GM06990 (cell line): Measurements from ENCODE around the gene PAPPA.

Experiments
- DNase-seq: peaks from one replicate; pipeline ENCODE4 v3.0.0-alpha.2; 2011; ENCODE audit not compliant: insufficient read length; ENCODE audit errors: extremely low read depth
- H3K27me3 ChIP-seq: replicated peaks from 2 replicates; pipeline ENCODE4 v1.6.0; 2011; ENCODE audit warnings: low read length; ENCODE audit not compliant: control insufficient read depth, insufficient read depth
- H3K36me3 ChIP-seq: 2 replicates; pipeline ENCODE4 v1.5.1; 2011; ENCODE audit warnings: low read length; ENCODE audit not compliant: control insufficient read depth, insufficient read depth
- H3K4me3 ChIP-seq: replicated peaks from 2 replicates; pipeline ENCODE4 v1.5.1; 2011; ENCODE audit warnings: low read depth, mild to moderate bottlenecking, control low read depth, low read length
- CTCF ChIP-seq: IDR thresholded peaks from 2 replicates; pipeline ENCODE4 v1.5.1; 2011; ENCODE audit warnings: low read length, control low read depth, mild to moderate bottlenecking, inconsistent platforms; ENCODE audit not compliant: insufficient read depth, poor library complexity, severe bottlenecking

The PAPPA gene

GRCh38 chr9:116344416-116344815 lies 190.8 kb downstream of the PAPPA start:
- no peak for TF ChIP-seq CTCF
- Histone ChIP-seq H3K36me3 (no peaks in the 10 kb centered on the region), H3K4me3 (no peak overlapping the region), H3K27me3 (peaks cover 1% of the 10 kb centered on the region)
- DNase-seq = no peak

DNA sequence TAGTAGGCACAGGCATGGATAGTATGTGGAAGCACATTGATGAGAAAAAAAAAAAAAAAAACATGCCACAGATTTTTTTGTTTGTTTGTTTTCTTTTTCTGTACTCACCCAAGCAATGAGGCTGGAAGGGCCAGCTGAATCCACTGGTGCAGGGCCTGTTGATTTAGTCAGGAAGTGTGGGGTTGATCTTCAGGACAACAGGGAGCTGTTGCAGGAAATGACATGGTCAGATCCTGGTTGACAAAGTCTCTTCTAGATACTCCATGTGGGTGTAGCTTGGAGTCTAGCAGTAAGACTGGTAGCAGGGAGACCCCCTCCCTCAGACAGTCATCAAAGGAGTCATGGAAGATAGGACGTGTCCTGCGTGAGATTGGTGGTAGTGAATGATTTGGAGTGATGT lies 191.8 kb downstream of the PAPPA start:
- no peak for DNase-seq
- no peaks in the 10 kb centered on the region for H3K36me3 ChIP-seq
- H3K27me3 ChIP-seq = peaks cover 1% of the 10 kb centered on the region
- no peak overlapping the region for H3K4me3 ChIP-seq
- TF ChIP-seq CTCF = no peak

GRCh38 chr9:116345817-116346216 lies 192.2 kb downstream of the PAPPA start:
- no peak for TF ChIP-seq CTCF

DNA sequence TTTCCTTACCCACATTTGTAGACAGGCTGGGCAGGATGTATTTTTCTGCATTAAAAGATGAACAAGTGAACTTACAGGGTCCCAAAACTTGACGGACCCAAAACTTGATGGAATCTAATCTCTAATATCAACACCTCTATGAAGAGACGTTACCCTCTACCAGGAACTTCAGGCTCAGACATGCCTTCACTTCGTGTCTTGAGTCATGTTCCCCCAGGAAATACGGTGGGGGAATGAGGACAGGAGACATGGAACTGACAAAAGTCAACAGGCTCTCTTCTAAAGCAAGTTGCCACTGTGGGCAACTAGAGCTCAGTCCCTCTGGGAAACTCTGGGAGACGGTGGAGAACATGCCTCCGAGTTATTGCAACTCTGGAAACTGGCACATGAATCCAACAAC lies 196.1 kb downstream of the PAPPA start:
- no peaks in the 10 kb centered on the region for H3K36me3 ChIP-seq

More at GRCh38 chr9:116345817-116346216, 192.2 kb downstream of the PAPPA start:
- DNase-seq = no peak
- no peak overlapping the region for H3K4me3 ChIP-seq
- no peaks in the 10 kb centered on the region for H3K36me3 ChIP-seq
- H3K27me3 ChIP-seq = peaks cover 1% of the 10 kb centered on the region

GRCh38 chr9:116350213-116350612 lies 196.6 kb downstream of the PAPPA start:
- no peak overlapping the region for H3K4me3 ChIP-seq
- no peak for DNase-seq
- no peak for TF ChIP-seq CTCF
- H3K36me3 ChIP-seq = no peaks in the 10 kb centered on the region
- peaks cover 1% of the 10 kb centered on the region; the same call in 1 of the 2 replicates for H3K27me3 ChIP-seq

More for the DNA sequence above, 196.1 kb downstream of the PAPPA start:
- no peak for DNase-seq
- Histone ChIP-seq H3K27me3 (peaks cover 1% of the 10 kb centered on the region; the same call in 1 of the 2 replicates), H3K4me3 (no peak overlapping the region)
- no peak for TF ChIP-seq CTCF

GRCh38 chr9:116352958-116353357 lies 199.4 kb downstream of the PAPPA start:
- Histone ChIP-seq H3K4me3 (no peak overlapping the region), H3K27me3 (peaks cover 1% of the 10 kb centered on the region; the same call in 1 of the 2 replicates), H3K36me3 (no peaks in the 10 kb centered on the region)
- no peak for TF ChIP-seq CTCF
- no peak for DNase-seq
